PC-3 (cell line): Measurements from ENCODE around the gene MTF1. TPM values are rescaled to one million over a fixed set of nuclear protein-coding genes. Genes with fewer than 3 reads are reported as not detected.

Experiments used
- ATAC-seq: fragments of 200-7000 bp; cut with Tn5 transposase; 2 replicates; pipeline ENCODE4 v1.9.1; 2020; ENCODE audit warnings: mild to moderate bottlenecking, moderate library complexity
- BruUV-seq: library from RNA; stranded (reverse); fragments of 400-500 nt; replicated peaks from 2 replicates; lab custom pipeline; 2021; lab: Mats Ljungman, UMichigan
- CTCF ChIA-PET: fragments of 300-600 bp; sonication (Branson Sonifier 250); formaldehyde crosslinking; loops from one replicate; lab custom pipeline; 2022; ENCODE audit warnings: antibody characterized with exemption; lab: Charles Lee
- POLR2A ChIA-PET: fragments of 300-600 bp; sonication (Branson Sonifier 250); formaldehyde crosslinking; loops from one replicate; lab custom pipeline; 2022; ENCODE audit warnings: antibody characterized with exemption; ENCODE audit not compliant: unreplicated experiment; lab: Charles Lee
- DNase-seq: peaks from one replicate; pipeline ENCODE4 v3.0.0-alpha.2; 2015
- H2AFZ ChIP-seq: fragments of 300-600 bp; sonication (generic); 2 replicates; pipeline ENCODE4 v1.6.0; 2016; ENCODE audit warnings: antibody characterized with exemption, low read length
- H3F3A ChIP-seq: fragments of 300-600 bp; sonication (generic); one replicate; pipeline ENCODE4 v1.6.0; 2017; ENCODE audit warnings: antibody characterized with exemption, low read length, control low read depth, mild to moderate bottlenecking; ENCODE audit not compliant: unreplicated experiment
- H3K27ac ChIP-seq: fragments of 300-600 bp; sonication (generic); 2 replicates; pipeline ENCODE4 v1.5.1; 2016; ENCODE audit warnings: mild to moderate bottlenecking, low read length
- H3K27me3 ChIP-seq: fragments of 300-600 bp; sonication (generic); 2 replicates; pipeline ENCODE4 v1.6.1; 2016; ENCODE audit warnings: low read length, mixed read lengths
- H3K36me3 ChIP-seq: fragments of 300-600 bp; sonication (generic); 2 replicates; pipeline ENCODE4 v1.6.1; 2016; ENCODE audit warnings: low read depth, mixed run types, low read length, mixed read lengths
- H3K4me1 ChIP-seq: fragments of 300-600 bp; sonication (generic); 2 replicates; pipeline ENCODE4 v1.5.1; 2016; ENCODE audit warnings: low read length; ENCODE audit not compliant: insufficient read depth
- H3K4me2 ChIP-seq: fragments of 300-600 bp; sonication (generic); 2 replicates; pipeline ENCODE4 v1.6.0; 2016; ENCODE audit warnings: low read length
- H3K4me3 ChIP-seq: fragments of 300-600 bp; sonication (generic); 2 replicates; pipeline ENCODE4 v1.5.1; 2016; ENCODE audit warnings: mild to moderate bottlenecking, low read length, mixed read lengths
- H3K79me2 ChIP-seq: fragments of 300-600 bp; sonication (generic); 2 replicates; pipeline ENCODE4 v1.6.1; 2017; ENCODE audit warnings: low read length, mixed read lengths
- H3K9ac ChIP-seq: fragments of 300-600 bp; sonication (generic); 2 replicates; pipeline ENCODE4 v1.6.0; 2016; ENCODE audit warnings: mild to moderate bottlenecking, low read length
- H3K9me2 ChIP-seq: fragments of 300-600 bp; sonication (generic); replicated peaks from 2 replicates; pipeline ENCODE4 v1.6.1; 2016; ENCODE audit warnings: mixed run types, low read length, mixed read lengths
- H3K9me3 ChIP-seq: fragments of 300-600 bp; sonication (generic); 2 replicates; pipeline ENCODE4 v1.6.1; 2016; ENCODE audit warnings: low read length, mixed read lengths
- H4K20me1 ChIP-seq: fragments of 300-600 bp; sonication (generic); 2 replicates; pipeline ENCODE4 v1.6.1; 2016; ENCODE audit warnings: low read length, mixed read lengths
- EZH2phosphoT487 ChIP-seq: fragments of 300-600 bp; sonication (generic); IDR thresholded peaks from 2 replicates; pipeline ENCODE4 v1.6.1; 2018; ENCODE audit warnings: mild to moderate bottlenecking, antibody characterized with exemption, low read length, borderline replicate concordance
- intact Hi-C: fragments of 100-400 bp; cut with micrococcal nuclease; formaldehyde crosslinking; loops from 2 replicates; pipeline ENCODE4 v1.9.0; 2023
- total RNA-seq: library from RNA; depleted of rRNA; stranded (reverse); fragments of >200 nt; gene quantifications from 2 replicates; pipeline ENCODE4 v1.2.3, GENCODE V29; 2014
- TF ChIP-seq, protein P1 (sequence below): fragments of 300-600 bp; sonication (generic); conservative IDR thresholded peaks from 2 replicates; pipeline ENCODE4 v1.5.1; 2017; ENCODE audit warnings: antibody characterized with exemption, low read depth, mild to moderate bottlenecking, low read length

MTF1 gene
- total RNA-seq, 1 experiment from 2014 or later, result 5.4 TPM

- ChIA-PET CTCF (interaction anchor here (0.6 to 1.5 kb wide), 2 partner anchors 51 to 1466 kb away, joined by 3 to 27 read pairs; partner anchors contain the start of gene MTF1), POLR2A (interaction anchor here (0.6 to 0.9 kb wide), 5 partner anchors 29 to 774 kb away, joined by 3 to 24 read pairs (median 4); partner anchors contain the start of gene MTF1)
- Histone ChIP-seq H3K9me3 (no peaks in the 10 kb centered on the region), H3K27ac (no peak overlapping the region), H3K4me3 (peak overlapping the region; percentile 81), H3K79me2 (peaks cover 49% of the 10 kb centered on the region), H2AFZ (peak overlapping the region; percentile 51), H3K9me2 (no peaks in the 10 kb centered on the region), H4K20me1 (peaks cover 27% of the 10 kb centered on the region), H3K4me1 (peaks cover 27% of the 10 kb centered on the region), H3K36me3 (peaks cover 33% of the 10 kb centered on the region), H3F3A (no peaks in the 10 kb centered on the region), H3K9ac (peak overlapping the region; percentile 80), H3K27me3 (no peaks in the 10 kb centered on the region), H3K4me2 (peak overlapping the region; percentile 92)
- intact Hi-C loops, result loop anchor here (1.0 kb wide), 1 partner anchor 118 kb away; a partner anchor contains a TSS
- BruUV-seq, result TSS peak; percentile 64
- DNase-seq (peak; percentile 65), ATAC-seq (peak; percentile 73)
- TF ChIP-seq, protein P1, sequence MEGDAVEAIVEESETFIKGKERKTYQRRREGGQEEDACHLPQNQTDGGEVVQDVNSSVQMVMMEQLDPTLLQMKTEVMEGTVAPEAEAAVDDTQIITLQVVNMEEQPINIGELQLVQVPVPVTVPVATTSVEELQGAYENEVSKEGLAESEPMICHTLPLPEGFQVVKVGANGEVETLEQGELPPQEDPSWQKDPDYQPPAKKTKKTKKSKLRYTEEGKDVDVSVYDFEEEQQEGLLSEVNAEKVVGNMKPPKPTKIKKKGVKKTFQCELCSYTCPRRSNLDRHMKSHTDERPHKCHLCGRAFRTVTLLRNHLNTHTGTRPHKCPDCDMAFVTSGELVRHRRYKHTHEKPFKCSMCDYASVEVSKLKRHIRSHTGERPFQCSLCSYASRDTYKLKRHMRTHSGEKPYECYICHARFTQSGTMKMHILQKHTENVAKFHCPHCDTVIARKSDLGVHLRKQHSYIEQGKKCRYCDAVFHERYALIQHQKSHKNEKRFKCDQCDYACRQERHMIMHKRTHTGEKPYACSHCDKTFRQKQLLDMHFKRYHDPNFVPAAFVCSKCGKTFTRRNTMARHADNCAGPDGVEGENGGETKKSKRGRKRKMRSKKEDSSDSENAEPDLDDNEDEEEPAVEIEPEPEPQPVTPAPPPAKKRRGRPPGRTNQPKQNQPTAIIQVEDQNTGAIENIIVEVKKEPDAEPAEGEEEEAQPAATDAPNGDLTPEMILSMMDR, result no peak; the same call in 1 of the 2 replicates
These were observed 50.7 kb downstream of the MTF1 start for GRCh38 chr1:37808369-37809319.

- CTCF ChIA-PET, result interaction anchor here (0.6 to 1.5 kb wide), 2 partner anchors 52 to 1465 kb away, joined by 3 to 27 read pairs; partner anchors contain the start of gene MTF1
- Histone ChIP-seq H3K4me2 (peak within 1 kb of the TSS; percentile 94), H3K79me2 (peaks cover 49% of the 10 kb centered on the region), H3K36me3 (peaks cover 40% of the 10 kb centered on the region), H3F3A (no peaks in the 10 kb centered on the region), H3K27ac (0 out of 2 replicates have a peak within 1 kb of the TSS, but pooled peaks have one; percentile 21), H3K9me3 (no peaks in the 10 kb centered on the region), H3K9me2 (no peaks in the 10 kb centered on the region), H2AFZ (peak within 1 kb of the TSS; percentile 51), H3K27me3 (no peaks in the 10 kb centered on the region), H3K4me3 (peak within 1 kb of the TSS; percentile 81), H4K20me1 (peaks cover 31% of the 10 kb centered on the region), H3K9ac (peak within 1 kb of the TSS; percentile 80), H3K4me1 (peaks cover 27% of the 10 kb centered on the region)
- POLR2A ChIA-PET, result interaction anchor here (0.6 to 0.9 kb wide), 8 partner anchors 30 to 1374 kb away, joined by 3 to 24 read pairs (median 4); partner anchors contain the start of gene MTF1
- no TSS peak for BruUV-seq
- intact Hi-C loops, result loop anchor here (1.0 kb wide), 1 partner anchor 117 kb away; a partner anchor contains a TSS
- DNase-seq, result peak; percentile 92
- no peak for TF ChIP-seq EZH2phosphoT487
- TF ChIP-seq, protein P1, result no peak
- peak; percentile 79 for ATAC-seq
These were observed 51.6 kb downstream of the MTF1 start, which contains the start of the genes C1orf122 and YRDC for GRCh38 chr1:37807555-37808368. C1orf122 (plus strand) TSS chr1:37807790; CDS start chr1:37808405, 615 bp downstream. YRDC (minus strand) TSS chr1:37808208; CDS start chr1:37808180, 28 bp downstream.
